Activated T-helper 1 cell treated with Interleukin-2 at 50 U/mL for 16 hours (primary cell): ENCODE measurements around the gene NKX3-2.

Source experiments
- DNase-seq: peaks from one replicate; pipeline ENCODE4 v3.0.0-alpha.2; 2020; ENCODE audit warnings: low read depth

NKX3-2 gene

DNA sequence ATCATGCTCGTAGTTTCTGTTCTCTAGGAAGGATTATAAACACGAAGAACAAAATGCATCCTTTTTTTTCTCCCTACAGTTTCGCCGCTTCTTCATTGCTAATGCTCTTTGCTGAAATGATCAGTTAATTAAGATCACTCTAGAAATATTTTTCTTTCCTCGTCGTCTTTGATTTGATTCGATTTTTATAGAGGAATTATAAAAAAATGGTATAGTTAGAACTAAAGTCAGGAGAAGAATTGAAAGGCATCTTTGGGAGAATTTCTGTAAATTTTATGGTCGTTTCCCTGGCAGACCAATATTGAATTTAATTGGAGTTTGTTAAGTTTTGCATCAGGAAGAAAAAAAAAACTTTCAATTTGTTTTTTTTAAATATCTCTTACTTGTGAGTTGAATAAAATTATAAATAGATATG lies 1.1 kb upstream of the NKX3-2 start:
- DNase-seq = no peak

DNA sequence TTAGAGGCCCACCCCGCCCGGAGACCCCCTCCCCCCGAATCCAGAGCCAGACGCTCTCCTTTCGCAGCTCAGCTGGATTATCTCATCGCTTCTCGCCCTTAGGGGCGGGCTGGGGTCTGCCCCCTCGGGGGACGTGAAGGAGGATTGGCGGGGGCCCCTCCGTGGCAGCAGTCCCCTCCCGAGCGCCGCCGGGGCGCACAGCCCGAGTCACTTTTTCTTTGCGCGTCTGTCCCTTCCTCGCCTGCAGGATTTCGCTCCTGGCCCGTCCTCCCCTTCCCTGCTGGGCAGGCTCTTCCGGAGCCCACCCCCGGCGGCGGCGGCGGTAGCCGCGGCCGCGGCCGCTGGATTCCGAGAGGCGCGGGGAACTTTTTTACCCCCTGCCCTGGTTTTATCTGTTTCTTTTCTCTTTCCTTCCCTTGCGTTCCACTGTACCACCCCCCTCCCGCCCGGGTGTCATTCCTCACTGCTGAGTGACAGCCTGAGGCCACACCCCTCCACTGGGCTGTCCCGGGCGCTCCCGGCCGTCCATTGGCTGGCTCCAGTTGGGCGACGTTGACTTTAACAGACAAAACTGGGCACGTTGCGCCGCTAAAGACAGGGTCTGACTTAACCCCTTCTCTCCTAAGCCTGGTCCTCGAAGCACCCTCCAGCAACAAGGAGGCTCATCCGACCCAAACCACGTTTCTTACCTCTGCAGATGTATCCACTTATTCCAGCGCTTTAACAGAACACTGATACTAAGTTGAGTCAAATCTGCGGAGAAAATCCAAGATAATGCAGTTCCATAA lies 492 bp upstream of the NKX3-2 start:
- DNase-seq = no peak

DNA sequence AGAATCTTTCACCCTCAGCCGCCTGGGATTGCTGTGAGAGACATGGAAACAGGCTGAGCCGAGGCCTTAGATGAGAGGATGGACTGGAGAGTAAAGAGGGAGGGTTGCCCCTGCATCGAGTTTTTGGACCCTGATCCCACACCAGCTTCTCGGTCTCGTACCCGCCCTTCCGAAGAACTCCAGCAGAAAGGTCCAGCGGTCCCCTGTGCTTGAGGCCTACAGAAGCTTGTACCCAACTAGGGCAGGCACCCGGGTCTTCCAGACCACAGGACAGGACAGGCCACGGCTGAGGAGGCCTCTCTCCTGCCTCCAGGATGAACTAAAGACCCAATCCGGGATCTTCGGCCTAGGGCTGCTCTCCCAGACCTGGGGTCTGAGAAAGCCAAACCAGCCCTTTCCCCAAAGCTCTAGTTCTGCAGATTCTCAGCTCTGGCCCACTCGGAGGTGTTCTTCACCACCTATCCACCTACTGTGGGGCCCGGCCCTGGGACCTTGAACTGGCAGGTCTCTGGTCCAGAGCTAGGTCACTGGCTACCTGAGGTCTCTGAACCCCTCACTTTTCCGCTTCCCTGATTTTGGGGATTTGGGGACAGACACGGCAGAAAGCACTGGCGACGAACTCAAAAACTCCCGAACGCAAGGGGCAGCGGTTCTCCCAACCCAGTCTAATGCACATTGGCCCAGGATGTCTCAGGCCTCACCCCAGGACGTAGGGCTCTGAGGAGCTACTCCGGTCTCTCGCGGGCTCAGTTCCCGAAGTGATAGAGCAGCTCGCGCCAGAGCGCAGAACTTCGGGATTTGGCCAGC lies 1.1 kb downstream of the NKX3-2 start:
- no peak for DNase-seq

DNA sequence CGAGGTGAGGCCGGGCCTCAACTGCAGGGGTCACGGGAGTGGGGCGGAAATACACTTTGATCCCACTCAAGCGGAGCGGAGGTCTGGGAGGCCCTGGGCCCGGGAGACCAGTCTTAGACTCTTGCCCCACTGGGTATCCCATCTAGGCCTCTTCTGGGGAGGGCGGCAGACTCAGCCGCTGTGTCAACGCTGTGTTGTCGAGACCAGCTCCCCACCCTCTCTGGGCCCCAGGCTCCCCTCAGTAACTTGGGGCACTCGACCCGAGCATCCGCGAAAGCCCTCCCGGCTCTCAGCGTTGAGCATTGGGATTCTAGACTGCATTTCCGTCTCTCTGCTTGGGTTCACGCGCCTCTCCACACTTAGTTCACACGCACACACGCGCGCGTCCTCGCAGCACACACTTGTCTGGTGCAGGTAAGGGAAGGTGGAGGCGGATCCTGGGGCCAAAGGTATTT lies 1.7 kb downstream of the NKX3-2 start:
- no peak for DNase-seq

DNA sequence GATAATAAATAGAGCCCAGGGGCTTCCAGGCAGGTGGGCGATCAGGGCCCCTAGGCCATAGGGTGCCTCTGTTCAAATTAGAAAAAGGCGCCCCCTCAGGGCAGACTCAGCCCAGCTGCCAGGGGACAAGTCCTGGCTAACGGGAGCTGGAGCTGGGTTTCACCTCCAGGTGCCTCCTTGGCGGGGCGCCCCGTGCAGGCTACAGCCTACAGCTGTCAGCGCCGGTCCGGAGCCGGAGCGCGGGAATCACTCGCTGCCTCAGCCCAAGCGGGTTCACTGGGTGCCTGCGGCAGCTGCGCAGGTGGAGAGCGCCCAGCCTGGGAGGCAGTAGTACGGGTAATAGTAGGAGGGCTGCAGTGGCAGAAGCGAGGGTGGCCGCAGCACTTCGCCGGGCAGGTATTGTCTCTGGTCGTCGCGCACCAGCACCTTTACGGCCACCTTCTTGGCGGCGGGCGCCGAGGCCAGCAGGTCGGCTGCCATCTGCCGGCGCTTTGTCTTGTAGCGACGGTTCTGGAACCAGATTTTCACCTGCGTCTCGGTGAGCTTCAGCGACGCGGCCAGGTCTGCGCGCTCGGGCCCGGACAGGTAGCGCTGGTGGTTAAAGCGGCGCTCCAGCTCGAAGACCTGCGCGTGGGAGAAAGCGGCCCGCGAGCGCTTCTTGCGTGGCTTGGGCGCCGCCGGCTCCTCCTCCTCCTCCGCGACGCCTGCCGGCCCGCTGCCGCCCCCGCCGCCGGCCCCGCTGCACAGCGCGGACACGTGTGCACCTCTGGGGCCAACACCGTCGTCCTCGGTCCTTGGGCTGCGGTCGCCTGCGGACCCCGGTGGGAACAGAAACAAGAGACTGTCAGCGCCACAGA lies 2.4 kb downstream of the NKX3-2 start:
- DNase-seq = no peak

DNA sequence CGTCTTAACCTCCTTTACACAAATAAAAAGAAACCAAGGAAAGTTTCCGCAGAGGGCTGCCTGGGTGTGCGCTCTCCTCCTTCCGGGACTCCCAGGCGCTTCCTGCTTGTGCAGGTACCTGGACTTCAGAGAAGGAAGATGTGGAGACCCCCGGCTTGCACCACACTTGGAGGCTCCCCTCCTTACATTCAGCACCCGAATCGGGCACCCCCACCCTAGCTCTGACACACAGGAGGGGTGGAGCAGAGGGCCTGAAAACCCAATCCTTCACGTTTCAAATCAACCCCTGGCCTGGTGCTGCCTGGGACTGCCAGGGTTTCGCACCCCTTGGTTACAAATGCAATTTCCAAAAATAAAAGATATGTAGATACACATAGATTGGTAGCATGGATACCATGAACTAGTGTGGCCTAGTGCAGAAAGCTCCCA lies 3.1 kb downstream of the NKX3-2 start:
- no peak for DNase-seq

DNA sequence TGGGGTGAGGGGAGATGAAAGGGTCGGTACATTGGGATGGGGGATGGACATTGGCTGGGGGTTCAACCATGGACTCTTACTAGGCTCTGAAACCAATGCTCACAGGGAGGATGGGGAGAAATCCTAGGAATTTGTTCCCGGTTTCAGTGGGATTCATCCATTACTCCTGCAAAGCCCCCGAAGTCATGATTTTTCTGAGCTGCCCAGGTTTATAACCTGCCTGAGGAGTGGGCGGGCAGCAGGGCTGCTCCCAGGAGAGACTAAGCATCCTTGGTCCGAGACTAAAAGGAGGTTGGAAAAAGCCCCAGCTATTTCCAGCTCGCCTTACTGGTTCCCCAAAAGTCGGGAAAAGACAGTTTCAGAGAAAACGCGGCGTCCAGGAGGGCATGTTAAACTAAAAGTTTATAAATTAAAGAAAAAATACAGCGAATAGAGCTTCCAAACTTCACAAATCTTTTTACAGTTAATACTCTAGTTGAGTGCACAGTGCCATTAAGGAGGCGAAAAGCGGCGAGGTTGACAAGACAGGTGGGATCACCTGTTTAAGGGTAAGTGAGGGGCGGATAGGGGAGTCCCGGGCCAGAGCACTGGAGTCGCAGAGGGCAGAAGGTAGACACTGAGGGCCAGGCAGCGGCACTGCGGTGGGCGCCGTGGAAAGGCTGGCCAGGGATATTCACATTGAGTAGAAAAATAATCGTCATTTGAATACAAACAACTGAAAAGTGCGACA lies 3.7 kb downstream of the NKX3-2 start:
- no peak for DNase-seq

DNA sequence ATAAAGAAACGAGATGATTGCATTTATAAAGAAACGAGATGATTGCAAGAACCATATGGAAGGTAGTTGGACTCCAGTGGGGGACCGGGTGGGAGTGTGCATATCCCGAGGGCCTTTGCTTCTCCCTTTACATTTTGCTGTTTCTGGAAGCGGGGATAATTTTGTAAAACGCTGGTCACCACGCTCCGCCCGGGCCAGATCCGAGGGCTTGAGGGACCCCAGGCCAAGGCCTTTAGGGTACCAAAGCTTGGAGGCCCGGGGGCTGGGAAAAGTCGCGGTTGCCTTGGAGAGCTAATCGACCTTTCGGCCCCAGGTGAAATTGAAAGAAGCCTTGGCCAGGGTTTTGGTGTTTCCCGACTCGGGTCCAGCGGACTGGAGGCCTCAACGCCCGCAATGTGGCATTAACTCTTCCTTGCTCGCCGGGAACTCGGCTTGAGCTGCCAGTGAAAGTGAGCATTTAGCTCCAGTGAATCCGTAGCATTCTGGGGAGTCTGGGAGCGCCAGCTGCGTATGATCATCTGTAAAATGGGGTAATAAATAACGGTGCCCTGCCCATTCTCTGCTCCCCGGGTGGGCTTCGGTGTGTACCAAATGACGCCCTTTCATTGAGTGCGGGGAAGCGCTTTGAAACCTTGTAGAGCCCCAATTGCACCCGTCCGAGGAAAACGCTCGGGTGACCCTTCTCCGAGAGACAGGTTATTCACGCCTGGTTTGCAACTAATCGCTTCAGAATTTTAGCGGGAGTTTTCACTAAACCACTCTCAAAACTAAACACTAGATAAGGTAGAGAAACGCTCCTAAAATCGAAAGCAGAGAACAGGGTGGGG lies 4.5 kb downstream of the NKX3-2 start:
- no peak for DNase-seq

DNA sequence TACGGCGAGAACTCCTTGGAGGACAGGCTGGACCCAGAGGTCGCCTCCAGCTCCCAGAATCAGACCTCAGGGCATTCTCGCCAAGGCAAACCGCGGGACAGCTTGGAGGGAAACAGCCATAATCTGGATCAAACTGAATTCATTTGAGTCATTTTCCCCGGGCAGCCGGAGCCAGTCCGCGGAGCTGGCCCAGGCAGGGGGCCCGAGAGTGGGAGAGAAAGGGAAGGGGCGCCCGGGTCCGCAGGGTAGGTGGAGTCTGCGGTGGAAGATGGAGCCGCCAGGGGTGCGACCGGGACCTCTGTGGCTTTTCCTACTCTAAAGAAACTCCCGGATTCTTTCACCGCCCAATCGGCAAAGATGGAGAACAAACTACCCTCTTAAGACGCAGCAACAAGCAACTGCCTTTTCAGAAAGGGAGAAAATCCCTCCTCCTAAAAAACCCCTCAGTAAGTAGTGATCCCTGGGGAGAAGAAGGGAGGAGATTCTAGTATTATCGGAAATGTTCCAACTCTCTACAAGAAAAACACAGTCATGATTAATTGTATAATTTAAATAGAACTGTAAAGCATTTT lies 5.2 kb downstream of the NKX3-2 start:
- DNase-seq = no peak

DNA sequence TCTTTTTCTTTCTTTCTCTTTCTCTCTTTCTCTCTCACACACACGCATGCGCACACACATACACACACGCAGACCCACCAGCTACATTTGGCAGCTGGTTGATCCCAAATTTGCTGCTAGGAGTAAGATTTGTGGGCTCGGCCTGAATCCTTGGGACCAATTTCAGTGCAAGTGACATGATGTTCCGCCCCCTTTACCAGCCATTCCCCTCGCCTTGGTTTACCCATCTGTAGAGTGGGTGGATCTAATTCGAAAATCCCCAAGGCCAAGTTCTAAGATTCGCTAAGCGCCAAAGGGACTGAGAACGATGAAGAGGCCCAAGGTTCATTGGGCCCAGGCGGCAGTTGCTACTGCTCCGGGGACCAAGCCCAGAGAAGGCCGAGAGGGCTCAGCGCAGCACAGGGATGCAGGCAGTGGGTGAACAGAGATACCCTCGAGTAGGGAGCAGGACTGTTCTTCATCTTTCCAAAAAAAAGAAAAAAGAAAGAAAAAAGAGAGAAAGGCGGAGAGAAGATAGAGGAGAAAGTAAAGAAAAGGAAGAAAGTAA lies 5.8 kb downstream of the NKX3-2 start:
- DNase-seq = no peak

DNA sequence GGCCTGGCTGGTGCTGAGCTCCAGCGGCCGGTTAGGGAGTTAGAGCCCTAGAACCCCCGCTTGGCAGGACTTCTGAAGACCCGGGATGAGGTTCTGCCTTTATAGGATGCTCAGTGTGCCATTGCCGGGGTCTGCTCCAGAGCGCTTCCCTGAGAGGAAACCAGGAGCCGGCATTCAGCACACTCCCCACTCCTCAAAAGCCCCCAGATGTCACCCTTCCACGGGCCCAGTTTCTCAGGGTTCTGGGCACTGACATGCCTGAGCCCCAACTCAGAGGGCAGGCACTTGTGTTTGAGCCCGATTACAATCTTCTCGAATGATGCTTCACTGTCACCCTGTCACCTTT lies 6.5 kb downstream of the NKX3-2 start:
- DNase-seq = no peak

DNA sequence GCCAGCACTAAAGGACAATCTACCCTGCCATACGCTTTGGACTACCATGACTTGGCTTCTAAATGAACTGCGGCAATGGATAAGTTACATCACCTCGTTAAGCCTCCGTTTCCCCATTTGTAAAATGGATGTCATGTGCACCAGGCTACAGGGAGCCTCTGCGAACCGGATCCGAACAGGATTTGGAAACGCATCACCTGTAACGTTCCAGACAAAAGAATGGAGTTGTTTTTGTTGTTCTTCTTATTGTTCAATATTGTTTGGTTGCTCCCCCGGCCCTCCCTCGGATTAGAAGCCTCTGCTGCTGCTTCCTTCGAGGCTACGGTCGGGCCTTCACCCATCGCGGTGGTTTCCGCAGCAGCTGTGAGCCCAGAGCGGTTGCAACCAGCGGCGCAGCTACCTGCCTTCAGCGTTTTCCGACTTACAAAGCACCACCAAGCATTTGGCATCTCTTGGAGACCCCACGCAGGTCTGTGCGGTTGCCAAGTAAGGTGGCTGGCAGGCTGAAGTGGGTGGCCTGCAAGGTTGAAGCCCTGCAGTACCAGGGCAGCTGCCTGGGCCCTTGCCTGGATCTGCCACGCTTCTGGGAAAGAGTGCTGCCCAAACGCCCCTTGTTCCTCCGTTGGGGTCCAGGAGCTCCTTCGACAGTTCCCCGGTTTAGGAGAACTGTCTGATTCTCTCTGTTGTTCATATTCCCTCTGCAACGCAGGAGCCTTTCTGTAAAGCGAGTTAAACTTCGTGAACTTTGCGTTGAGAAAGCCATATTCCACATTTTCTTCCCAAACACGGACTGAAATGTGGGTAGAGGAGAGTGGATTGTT lies 7.1 kb downstream of the NKX3-2 start:
- DNase-seq = no peak

DNA sequence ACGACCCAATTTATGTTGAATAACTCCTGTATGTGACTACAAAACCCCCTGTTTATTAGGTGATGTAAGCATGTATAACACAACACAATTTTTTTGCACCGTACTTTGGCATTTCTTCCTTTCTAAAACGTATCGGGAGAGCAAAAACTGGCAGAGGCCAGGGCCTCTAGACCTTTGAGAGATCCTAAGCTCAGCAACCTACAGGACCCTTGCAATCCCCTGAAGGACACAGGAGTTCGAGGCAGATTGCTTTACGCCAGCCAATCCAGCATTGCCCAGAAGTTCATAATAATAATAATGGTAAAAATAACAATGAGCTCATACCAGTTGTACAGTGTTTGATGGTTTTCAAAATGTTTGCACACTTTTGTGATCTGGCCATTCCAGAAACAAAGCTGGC lies 7.7 kb downstream of the NKX3-2 start:
- DNase-seq = no peak

DNA sequence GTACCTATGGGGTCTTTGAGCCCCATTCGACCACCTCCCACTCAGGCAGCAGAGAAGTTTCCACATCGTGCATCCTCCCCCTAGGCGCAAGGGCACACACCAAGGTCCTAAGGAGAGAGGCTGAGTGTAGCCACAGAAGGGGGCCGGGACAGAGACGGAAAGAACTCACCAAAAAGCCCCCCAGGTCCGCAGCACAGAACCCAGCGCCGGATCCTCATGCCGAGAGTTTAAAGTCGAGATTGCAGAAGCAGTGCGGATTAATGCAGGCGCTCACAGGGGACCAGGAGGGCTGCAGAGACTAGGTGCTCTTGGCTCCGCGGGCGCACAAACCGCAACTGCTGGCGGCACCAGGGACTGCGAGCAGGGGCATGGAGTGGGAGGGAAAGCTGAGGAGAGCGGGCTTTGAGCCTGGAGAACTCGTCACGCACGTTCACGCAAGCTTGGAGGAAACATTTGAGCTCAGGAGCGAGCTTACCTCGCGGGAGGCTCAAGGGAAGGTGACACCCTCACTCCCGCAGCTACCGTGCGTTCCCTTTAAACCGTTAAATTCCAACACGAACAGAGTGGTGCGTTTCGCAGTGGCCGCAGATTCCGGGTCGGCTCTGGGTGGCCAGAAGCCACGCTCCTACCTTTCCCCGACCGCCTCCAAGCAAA lies 8.5 kb downstream of the NKX3-2 start:
- DNase-seq = no peak

DNA sequence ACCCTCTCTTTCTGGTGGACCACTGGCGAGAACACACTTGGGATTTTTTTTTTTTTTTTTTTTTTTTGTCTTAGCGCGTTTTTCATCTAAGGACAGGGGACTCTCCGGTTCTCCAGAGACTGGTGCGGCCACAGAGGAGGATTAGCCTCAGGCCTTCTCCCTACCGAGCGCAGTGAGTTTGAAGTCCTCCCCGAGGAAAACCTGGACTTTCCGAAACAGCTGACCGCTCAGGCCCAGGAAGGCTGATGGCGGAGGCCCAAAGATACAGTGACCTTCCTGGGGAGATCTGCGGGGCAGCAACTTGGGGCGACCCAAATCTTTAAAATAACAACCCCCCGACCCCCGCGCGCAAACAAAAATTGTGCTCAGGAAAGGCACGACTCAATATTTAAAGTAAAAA lies 9.2 kb downstream of the NKX3-2 start:
- DNase-seq = no peak

DNA sequence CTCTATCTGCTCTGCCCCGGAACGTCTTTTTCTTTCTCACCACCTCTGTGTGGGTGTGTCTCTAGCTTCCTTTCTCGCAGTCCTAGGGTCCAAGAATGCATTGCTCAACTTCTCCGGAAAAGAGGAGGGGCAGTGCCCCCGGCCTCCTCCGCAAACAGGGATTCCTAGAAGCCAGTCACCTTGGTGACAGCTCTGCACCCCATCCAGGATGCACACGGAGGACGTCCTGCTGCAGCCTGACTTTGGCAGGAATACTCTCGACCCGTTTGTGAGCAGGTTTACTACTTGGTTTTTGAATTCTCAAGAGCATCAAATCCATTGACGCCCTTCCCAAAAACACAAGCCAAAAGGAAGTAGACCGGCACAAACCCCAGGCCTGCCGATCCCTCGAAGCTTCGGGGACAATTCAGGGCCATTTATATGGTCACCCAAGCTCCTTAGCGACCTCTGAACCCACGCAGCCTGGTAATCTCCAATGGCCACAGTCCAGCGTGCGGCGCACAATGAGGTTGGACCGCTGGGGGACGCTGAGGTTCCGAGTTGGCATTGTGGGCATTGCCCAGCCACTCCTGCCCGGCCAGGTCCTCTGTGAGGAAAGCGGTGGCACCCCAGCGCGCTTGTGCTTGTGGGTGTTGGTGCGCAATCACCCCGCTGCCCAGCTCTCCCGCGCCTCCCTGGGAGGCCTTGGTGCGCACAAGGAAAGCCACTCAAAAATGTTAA lies 9.8 kb downstream of the NKX3-2 start:
- no peak for DNase-seq

DNA sequence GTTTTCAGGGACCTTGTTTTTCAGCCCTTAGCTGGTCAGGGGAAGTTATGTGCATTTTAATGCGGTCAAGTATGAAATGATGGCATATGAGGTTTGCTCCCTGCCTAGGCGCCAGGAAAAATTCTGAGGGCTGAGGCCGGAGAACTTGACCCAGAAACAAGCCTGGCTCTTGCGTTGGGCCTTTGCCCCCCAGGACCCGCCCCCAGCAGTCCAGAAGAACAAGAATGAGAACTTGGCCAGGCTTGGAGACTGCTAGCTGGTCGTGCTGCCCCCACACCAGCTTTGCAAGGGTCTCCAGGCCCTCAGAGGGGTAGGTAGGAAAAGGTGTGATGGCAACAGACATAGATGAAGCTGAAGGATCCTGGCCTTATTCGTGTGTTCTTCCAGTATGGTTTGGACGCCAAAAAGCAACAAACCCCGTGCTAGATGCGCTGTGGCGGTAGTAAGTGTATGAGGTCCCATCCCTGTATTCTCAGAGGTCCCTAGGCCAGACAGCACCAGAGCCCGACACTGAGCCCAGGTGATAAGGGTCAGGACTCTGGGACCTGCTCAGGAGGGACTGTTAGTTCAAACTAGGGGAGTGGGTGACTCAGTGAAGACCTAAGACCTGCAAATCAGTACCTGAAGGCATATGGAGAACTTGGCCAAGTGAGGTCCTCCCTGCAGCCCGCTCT lies 10.5 kb downstream of the NKX3-2 start:
- DNase-seq = no peak

DNA sequence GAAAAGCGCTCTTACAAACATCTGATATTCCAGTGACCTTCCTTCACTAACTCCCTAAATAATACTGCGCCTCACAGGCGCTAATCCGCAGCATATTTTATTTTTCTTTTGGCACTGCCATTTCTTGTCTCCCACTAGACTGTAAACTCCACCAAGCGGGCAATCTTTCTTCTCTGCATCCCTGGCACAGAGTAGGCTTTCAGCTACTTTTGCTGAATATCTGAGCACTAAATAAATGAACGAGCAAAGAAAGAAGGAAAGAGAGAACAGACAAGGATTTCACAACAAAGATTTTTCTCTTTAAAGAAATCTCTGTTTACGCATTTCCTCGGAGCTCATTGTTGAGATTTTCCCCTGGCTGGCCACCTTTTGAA lies 12.7 kb downstream of the NKX3-2 start:
- no peak for DNase-seq
